Measurements from ENCODE around the gene SULT4A1.

The SULT4A1 gene

GRCh38 chr22:43845981-43846380 lies 16.3 kb downstream of the SULT4A1 start:
- no peak overlapping the region for H3K4me3 ChIP-seq (ENCODE audit: low read depth, low read length)

- H3K4me3 ChIP-seq (ENCODE audit: low read depth, low read length): no peak overlapping the region
These were observed 17.5 kb downstream of the SULT4A1 start for GRCh38 chr22:43844560-43845545.

DNA sequence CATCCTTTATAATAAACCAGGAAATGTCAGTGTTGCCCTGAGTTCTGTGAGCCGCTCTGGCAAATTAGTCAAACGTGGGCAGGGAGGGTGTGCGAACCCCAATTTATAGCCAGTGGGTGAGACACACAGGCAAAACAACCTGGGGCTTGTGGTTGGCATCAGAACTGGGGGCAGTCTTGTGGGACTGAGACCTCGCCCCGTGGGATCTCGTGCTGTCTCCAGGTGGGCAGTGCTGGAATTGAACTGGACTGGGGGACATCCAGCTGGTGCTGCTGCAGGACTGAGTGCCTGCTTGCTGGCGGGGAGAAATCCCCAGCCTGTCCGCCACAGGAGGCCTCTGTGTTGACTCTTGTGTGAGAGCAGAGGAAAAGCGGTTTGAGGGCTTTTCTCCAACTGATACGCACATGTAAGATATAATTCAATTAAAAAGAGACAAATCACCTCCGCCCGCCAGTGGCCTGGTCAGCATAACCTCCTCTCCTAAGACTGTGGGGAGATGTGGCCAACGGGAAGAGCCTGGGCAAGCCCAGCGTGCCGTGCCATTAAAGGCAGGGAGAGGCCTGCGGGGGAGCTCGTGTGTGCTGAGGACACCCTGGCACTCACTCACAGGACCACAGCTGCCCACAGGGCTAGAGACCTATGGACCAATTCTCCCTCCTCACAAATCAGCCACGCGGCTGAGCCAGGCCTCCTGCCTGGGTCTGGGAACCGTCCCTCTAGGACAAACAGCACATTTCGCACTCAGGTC lies 18.4 kb downstream of the SULT4A1 start:
- H3K4me3 ChIP-seq (ENCODE audit: low read depth, low read length): no peak overlapping the region

GRCh38 chr22:43841742-43842141 lies 20.6 kb downstream of the SULT4A1 start:
- no peak overlapping the region for H3K4me3 ChIP-seq (ENCODE audit: low read depth, low read length)

GRCh38 chr22:43840851-43841250 lies 21.5 kb downstream of the SULT4A1 start:
- no peak overlapping the region for H3K4me3 ChIP-seq (ENCODE audit: low read depth, low read length)

GRCh38 chr22:43840431-43840830 lies 21.9 kb downstream of the SULT4A1 start:
- no peak overlapping the region for H3K4me3 ChIP-seq (ENCODE audit: low read depth, low read length)

DNA sequence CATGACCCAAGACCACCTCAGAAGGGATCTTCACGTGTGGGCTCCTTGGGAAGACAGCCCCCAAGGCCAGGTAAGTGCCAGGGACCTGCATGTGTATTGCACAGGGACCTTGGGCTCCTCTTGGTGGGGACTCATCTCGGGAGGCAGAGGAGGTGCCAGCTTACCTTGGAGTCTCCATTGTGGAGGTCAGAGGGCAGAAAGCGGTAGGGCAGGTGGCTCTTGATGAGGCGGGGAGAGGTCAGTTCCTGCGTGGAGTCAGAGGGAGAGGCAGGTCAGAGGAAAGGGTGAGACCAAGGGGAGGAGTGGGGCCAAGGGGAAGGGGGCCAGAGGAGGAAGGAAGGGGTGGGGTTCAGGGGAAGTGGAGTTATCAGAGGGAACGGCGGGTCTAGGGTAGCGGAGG lies 22.5 kb downstream of the SULT4A1 start:
- no peak overlapping the region for H3K4me3 ChIP-seq (ENCODE audit: low read depth, low read length)

DNA sequence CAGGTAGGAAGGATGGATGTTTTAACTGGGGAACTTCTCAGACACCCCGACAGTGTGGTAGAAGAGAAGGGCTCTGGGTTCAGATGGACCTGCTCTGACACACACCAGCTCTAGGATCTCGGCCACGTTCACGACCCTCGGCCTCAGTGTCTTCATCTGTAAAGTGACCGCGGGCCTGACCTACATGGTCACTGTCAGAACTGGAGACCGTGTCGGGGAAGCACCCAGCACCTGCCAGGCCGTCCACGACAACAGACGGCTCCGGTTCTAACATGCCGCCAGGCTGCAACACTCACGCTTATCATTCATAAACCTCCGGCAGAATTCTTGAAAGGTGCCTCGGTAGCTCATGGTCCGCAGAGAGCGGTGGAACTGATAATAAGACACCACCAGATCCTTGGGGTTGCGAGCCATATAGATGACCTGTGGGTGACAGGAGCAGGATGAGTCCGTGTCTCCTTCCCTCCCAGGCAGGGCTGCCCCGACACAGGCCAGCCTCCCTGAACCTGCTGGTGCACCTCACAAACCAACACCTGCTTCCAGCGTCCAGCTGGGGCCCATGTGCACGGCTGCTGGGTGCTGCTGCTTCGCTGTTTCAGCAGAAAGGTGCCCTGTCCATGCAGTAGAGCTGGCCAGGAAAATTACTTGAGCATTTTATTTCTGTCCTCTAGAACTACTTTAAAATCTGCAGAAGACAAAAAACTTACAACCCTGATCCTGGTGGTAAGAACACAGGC lies 23.6 kb downstream of the SULT4A1 start:
- H3K4me3 ChIP-seq (ENCODE audit: low read depth, low read length): no peak overlapping the region

DNA sequence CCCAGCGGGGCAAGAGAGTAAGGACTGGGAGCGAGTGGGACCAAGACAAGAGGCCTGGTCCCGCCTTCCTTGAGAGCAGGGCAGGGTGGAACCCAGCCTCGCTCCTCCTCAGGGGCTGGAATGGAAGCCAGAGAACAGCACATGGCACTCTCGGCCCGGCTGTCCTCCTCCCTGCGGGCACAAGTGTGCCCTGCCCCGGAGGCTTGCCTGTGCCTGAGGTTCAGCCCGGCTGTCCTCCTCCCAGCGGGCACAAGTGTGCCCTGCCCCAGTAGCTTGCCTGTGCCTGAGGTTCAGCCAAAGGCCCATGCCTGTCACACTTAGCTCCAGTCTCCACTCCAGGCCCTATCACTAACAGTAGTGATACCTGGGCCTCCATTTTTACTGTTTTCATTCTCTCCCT lies 24.2 kb downstream of the SULT4A1 start:
- H3K4me3 ChIP-seq (ENCODE audit: low read depth, low read length): no peak overlapping the region

- H3K4me3 ChIP-seq (ENCODE audit: low read depth, low read length): no peak overlapping the region
These were observed 24.6 kb downstream of the SULT4A1 start for GRCh38 chr22:43837666-43838065.

GRCh38 chr22:43835736-43836135 lies 26.6 kb downstream of the SULT4A1 start:
- no peak overlapping the region for H3K4me3 ChIP-seq (ENCODE audit: low read depth, low read length)

- H3K4me3 ChIP-seq (ENCODE audit: low read depth, low read length): no peak overlapping the region
These were observed 27.1 kb downstream of the SULT4A1 start for GRCh38 chr22:43835166-43835565.

DNA sequence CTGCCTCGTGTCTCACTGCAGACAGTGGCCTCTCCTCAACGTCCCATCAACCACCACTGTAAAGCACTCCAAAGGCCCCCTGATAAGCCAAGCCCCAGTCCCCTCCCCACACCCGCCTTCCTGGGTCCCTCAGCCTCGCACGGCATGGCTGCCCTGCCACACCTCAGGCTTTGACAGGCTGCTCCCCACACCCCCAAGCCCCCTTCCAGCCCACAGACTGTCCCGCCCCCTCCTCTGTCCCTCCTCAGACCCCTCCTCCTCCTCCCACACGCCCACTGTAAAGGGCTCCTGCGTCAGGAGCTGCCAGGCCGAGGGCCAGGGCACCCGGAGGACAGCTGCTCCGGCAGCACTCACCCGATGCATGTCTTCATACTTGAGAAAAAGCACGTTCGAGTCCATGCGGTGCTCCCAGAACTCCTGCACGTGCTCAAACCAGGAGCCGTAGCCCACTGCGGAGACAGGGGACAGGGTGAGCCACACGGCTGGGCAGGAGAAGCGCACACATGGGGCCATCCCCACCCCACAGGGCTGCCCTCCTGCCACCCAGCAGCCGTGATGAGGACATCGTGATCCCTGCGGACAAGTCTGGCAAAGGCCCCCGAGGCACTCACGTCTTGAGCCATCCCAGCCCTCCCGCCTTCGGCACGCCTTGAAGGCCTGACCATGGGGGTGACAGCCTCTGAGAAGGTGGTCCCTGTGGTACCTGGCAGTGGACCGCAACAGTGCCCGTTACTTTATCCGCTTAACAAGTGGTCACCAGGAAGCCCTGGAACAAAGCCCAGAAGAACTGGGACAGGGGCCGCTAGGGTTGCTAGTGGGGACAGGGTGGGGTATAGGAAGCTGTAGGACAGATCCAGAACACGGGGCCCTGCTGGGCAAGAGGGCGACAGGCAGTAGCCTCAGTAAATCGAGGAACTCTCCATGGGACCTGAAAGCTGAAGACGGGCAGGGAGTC lies 28.8 kb downstream of the SULT4A1 start:
- H3K4me3 ChIP-seq (ENCODE audit: low read depth, low read length): no peak overlapping the region

- no peak overlapping the region for H3K4me3 ChIP-seq (ENCODE audit: low read depth, low read length)
These were observed 29.7 kb downstream of the SULT4A1 start for GRCh38 chr22:43832393-43833265.

DNA sequence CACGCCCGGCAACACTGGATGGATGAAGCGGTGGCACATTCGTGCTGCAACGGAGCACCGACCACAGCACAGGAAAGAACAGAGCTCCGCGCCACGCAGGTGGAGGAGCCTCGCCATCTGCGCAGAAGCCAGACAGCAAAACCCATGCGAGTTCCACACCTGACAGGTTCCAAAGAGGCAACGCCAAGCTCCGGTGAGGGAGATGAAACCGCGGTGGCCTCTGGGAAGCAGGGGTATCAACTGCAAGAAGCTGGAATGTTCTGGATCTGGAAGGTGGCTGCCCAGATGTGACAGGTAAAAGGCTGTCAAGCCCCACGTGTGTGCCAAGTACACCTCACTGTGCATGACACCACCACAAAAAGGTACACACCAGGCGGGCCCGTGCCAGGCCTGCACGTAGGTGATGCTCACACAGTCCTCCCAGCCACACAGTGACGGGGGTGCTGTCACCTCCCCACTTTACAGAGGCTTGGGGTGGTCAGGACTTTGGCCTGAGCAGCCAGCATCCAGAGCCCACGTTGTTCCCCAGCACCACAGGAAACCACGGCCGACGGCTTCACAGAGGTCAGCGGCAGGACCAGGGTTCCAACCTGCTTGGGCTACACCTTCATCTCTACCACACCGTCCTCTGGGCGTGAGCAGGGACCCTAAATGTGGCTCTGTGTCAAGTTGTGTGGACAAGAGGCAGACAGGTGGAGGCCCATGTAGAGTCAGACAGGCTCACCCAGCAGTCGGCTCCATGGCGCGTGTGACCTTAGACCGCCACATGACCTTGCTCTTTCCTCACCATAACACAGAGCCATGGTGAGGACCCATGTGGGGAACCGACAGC lies 30.5 kb downstream of the SULT4A1 start:
- no peak overlapping the region for H3K4me3 ChIP-seq (ENCODE audit: low read depth, low read length)

DNA sequence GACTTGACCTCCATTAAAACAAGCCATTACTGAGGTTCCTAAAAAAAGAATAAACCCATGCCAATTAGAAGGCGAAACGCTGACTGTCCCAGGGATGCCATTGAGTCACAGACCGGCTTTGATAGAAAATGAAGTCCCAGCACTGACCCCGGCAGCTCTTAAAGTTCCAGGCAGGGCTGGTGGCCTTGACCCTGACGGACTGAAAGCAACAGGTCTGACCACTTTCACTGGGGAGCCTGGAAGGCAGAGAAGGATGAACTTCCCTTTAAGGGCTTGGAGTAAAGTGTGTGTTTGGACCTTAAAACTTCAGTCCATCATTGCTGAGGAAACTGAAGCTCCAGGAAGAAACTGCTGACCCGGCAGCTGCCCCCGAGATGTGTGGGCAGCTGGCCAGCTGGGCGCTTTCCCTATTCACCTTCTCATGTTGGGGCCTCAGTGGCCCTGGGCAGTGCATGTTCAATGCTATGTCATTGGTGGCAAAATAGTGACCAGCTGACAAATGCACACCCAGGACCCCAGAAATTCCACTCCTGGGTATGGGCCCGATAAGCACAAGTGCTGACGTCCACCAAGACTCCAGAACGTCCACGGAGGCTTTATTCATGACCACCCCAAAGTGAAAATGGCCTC lies 31.3 kb downstream of the SULT4A1 start:
- H3K4me3 ChIP-seq (ENCODE audit: low read depth, low read length): no peak overlapping the region

- H3K4me3 ChIP-seq (ENCODE audit: low read depth, low read length): no peak overlapping the region
These were observed 32.1 kb downstream of the SULT4A1 start for GRCh38 chr22:43829904-43830851.
